ENCODE measurements around the gene MARK3. TPM values are rescaled to one million over a fixed set of nuclear protein-coding genes. Genes with fewer than 3 reads are reported as not detected.

The MARK3 gene
- polyA plus RNA-seq, 3 donors: 29.3 to 163 (median 44.7) TPM

GRCh38 chr14:103476065-103476464 is 90.8 kb downstream of the MARK3 start:
- Histone ChIP-seq H3K4me3 (replicated peaks in 1 of 3; ENCODE audit: low read depth in 2 of 3, low read length in 3 of 3) (no peak overlapping the region), H3K27ac (ENCODE audit: low read depth in 1 of 2, low read length in 2 of 2) (no peak overlapping the region), H3K4me2 (replicated peaks; ENCODE audit: extremely low read depth, low read length, poor library complexity, severe bottlenecking) (no peak overlapping the region), H3K9ac (ENCODE audit: insufficient read depth, low read length, poor library complexity, severe bottlenecking) (no peak overlapping the region), H3K79me2 (ENCODE audit: insufficient read depth, low read length) (no peaks in the 10 kb centered on the region), H4K20me1 (ENCODE audit: insufficient read depth, low read length) (peaks cover 53% of the 10 kb centered on the region), H3K27me3 (ENCODE audit: control insufficient read depth in 2 of 2, insufficient read depth in 2 of 2, low read length in 2 of 2) (no peaks in the 10 kb centered on the region), H2AFZ (ENCODE audit: insufficient read depth, low read depth, low read length, poor library complexity, severe bottlenecking) (no peak overlapping the region), H3K4me1 (ENCODE audit: control insufficient read depth in 1 of 2, insufficient read depth in 2 of 2, low read length in 2 of 2) (peaks cover 9 to 12% of the 10 kb centered on the region in 2 donors), H3K9me3 (replicated peaks in 1 of 2; ENCODE audit: control insufficient read depth in 1 of 2, insufficient read depth in 1 of 2, low read length in 2 of 2) (no peaks in the 10 kb centered on the region), H3K36me3 (replicated peaks in 1 of 2; ENCODE audit: control insufficient read depth in 1 of 2, insufficient read depth in 2 of 2, low read length in 2 of 2) (peaks cover 72 to 100% of the 10 kb centered on the region in 2 donors)
- Mint-ChIP-seq H3K4me3 (no peak overlapping the region), H3K36me3 (peaks cover 68 to 94% of the 10 kb centered on the region in 2 donors), H3K27me3 (ENCODE audit: low read depth in 3 of 3) (no peaks in the 10 kb centered on the region), H3K9me3 (no peaks in the 10 kb centered on the region), H3K4me1 (peaks cover 10% of the 10 kb centered on the region), H3K27ac (no peak overlapping the region)
- WGBS (ENCODE audit: insufficient coverage): 92% methylated on average over 3 of the region's 3 CpGs
- no peak for DNase-seq
- intact Hi-C loops (cut with micrococcal nuclease): no loop called here
- TF ChIP-seq CTCF (IDR thresholded peaks at IDR 0.05): no peak

GRCh38 chr14:103476631-103477030 is 91.4 kb downstream of the MARK3 start:
- DNase-seq: no peak
- Histone ChIP-seq H3K27me3 (ENCODE audit: control insufficient read depth in 2 of 2, insufficient read depth in 2 of 2, low read length in 2 of 2) (no peaks in the 10 kb centered on the region), H3K9me3 (replicated peaks in 1 of 2; ENCODE audit: control insufficient read depth in 1 of 2, insufficient read depth in 1 of 2, low read length in 2 of 2) (no peaks in the 10 kb centered on the region), H3K4me3 (replicated peaks in 1 of 3; ENCODE audit: low read depth in 2 of 3, low read length in 3 of 3) (no peak overlapping the region), H4K20me1 (ENCODE audit: insufficient read depth, low read length) (peaks cover 49% of the 10 kb centered on the region), H3K27ac (ENCODE audit: low read depth in 1 of 2, low read length in 2 of 2) (no peak overlapping the region), H2AFZ (ENCODE audit: insufficient read depth, low read depth, low read length, poor library complexity, severe bottlenecking) (no peak overlapping the region), H3K4me2 (replicated peaks; ENCODE audit: extremely low read depth, low read length, poor library complexity, severe bottlenecking) (no peak overlapping the region), H3K4me1 (ENCODE audit: control insufficient read depth in 1 of 2, insufficient read depth in 2 of 2, low read length in 2 of 2) (peaks cover 9 to 12% of the 10 kb centered on the region in 2 donors), H3K36me3 (replicated peaks in 1 of 2; ENCODE audit: control insufficient read depth in 1 of 2, insufficient read depth in 2 of 2, low read length in 2 of 2) (peaks cover 71 to 100% of the 10 kb centered on the region in 2 donors), H3K9ac (ENCODE audit: insufficient read depth, low read length, poor library complexity, severe bottlenecking) (no peak overlapping the region), H3K79me2 (ENCODE audit: insufficient read depth, low read length) (no peaks in the 10 kb centered on the region)
- Mint-ChIP-seq H3K4me3 (no peak overlapping the region), H3K27ac (no peak overlapping the region), H3K27me3 (ENCODE audit: low read depth in 3 of 3) (no peaks in the 10 kb centered on the region), H3K4me1 (peaks cover 11% of the 10 kb centered on the region), H3K36me3 (peaks cover 69 to 94% of the 10 kb centered on the region in 2 donors), H3K9me3 (no peaks in the 10 kb centered on the region)
- no CpG with 5 or more reads among the region's 5 CpGs for WGBS (ENCODE audit: insufficient coverage)
- intact Hi-C loops (cut with micrococcal nuclease): no loop called here
- TF ChIP-seq CTCF (IDR thresholded peaks at IDR 0.05): no peak

Data from CD14-positive monocyte (primary cell).